Measurements from ENCODE around the gene ERICH4. TPM values are rescaled to one million over a fixed set of nuclear protein-coding genes. Genes with fewer than 3 reads are reported as not detected.

Gene ERICH4
- total and polyA plus RNA-seq, 2 of the 8 experiments (the other 6 are each of a cell fraction or from before 2014, with no cell fraction given), result not detected

DNA sequence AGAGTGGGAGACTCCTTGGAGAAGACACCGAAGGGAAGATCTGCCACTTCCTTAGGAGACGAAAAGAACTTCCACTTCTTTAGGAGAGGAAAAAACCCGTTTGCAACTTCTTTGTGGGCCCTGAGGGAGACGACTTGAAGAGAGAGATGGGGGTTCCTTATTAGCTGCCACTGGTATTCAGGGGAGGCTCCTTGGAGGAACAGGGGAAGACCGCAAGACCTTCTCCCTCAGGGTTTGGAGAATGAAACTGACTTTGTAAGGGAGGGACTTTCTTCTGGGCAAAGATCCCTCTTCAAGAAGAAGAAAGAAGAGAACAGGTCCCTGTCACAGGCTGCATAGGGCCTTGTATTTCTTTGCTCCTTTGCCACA is 44.9 kb upstream of the ERICH4 start:
- ChIA-PET POLR2A (ENCODE audit: partially characterized antibody) (interaction anchor here (0.5 to 2.0 kb wide), 5 partner anchors 10 to 42 kb away, joined by 3 to 10 read pairs (median 7); partner anchors contain the start of genes B3GNT8 and DMAC2), CTCF (ENCODE audit: partially characterized antibody) (interaction anchor here (1.2 kb wide), 1 partner anchor 45 kb away, joined by 3 read pairs; no protein-coding TSS in a partner anchor)
- Histone ChIP-seq H3K23ac (ENCODE audit: insufficient read length) (no peak overlapping the region), H3K27ac (ENCODE audit: low read depth, low read length) (peak overlapping the region; percentile 96), H3K4me3 (ENCODE audit: extremely low read depth in 1 of 4, insufficient read depth in 2 of 4, low read depth in 3 of 4, low read length in 4 of 4) (peak overlapping the region; percentile 85 to 99 (median 98)), H4K20me1 (replicated peaks in 1 of 2; ENCODE audit: control insufficient read depth in 1 of 2, insufficient read depth in 2 of 2, low read length in 2 of 2) (peaks cover 0 to under 1% of the 10 kb centered on the region in 2 experiments), H2BK20ac (ENCODE audit: low read length) (no peak overlapping the region), H3K4me2 (ENCODE audit: insufficient read depth in 1 of 2, low read depth in 2 of 2, low read length in 2 of 2) (peak overlapping the region; percentile 77 to 90), H2BK15ac (ENCODE audit: low read length) (no peak overlapping the region), H3K18ac (ENCODE audit: extremely low read depth, low read length) (no peak overlapping the region), H3K79me1 (ENCODE audit: low read depth, low read length) (peaks cover 10% of the 10 kb centered on the region; the same call in 1 of the 2 replicates), H3K79me2 (ENCODE audit: control insufficient read depth in 1 of 2, insufficient read depth in 2 of 2, low read length in 2 of 2) (peaks cover 0 to 33% of the 10 kb centered on the region in 2 experiments; a peak in 2 of 4 replicates), H4K5ac (ENCODE audit: insufficient read length, low read depth, low read length) (no peak overlapping the region), H3K56ac (replicated peaks; ENCODE audit: insufficient read length, low read depth, low read length) (no peak overlapping the region), H2AK5ac (ENCODE audit: low read depth, low read length) (no peak overlapping the region), H2BK5ac (ENCODE audit: low read depth, low read length) (peak overlapping the region; percentile 95; the same call in 1 of the 2 replicates), H3K4ac (replicated peaks; ENCODE audit: insufficient read length, low read depth, low read length) (no peak overlapping the region), H2BK12ac (ENCODE audit: low read depth, low read length) (no peak overlapping the region), H4K8ac (ENCODE audit: extremely low read depth, insufficient read depth, low read length) (no peak overlapping the region), H2AFZ (ENCODE audit: low read length) (peak overlapping the region; percentile 63), H3K27me3 (replicated peaks in 1 of 4; ENCODE audit: control insufficient read depth in 3 of 4, extremely low read depth in 1 of 4, insufficient read depth in 3 of 4, low read length in 3 of 4) (no peaks in the 10 kb centered on the region), H3K9ac (replicated peaks in 1 of 4; ENCODE audit: extremely low read depth in 1 of 4, low read depth in 3 of 4, low read length in 3 of 4) (peak overlapping the region; percentile 80 to 96 (median 86)), H3K9me3 (ENCODE audit: insufficient read depth in 2 of 2, low read depth in 1 of 2, low read length in 1 of 2) (no peaks in the 10 kb centered on the region), H3K14ac (ENCODE audit: insufficient read length) (no peak overlapping the region), H3K36me3 (ENCODE audit: control insufficient read depth in 2 of 4, insufficient read depth in 4 of 4, low read length in 3 of 4) (no peaks in the 10 kb centered on the region), H3K4me1 (replicated peaks in 1 of 4; ENCODE audit: control insufficient read depth in 3 of 4, insufficient read depth in 4 of 4, low read length in 3 of 4) (peaks cover 0 to 5% (median 0%) of the 10 kb centered on the region in 4 experiments; a peak in 5 of 7 replicates), H2BK120ac (replicated peaks; ENCODE audit: low read depth, low read length) (no peak overlapping the region), H3K23me2 (ENCODE audit: low read depth, low read length) (peaks cover 4% of the 10 kb centered on the region), H4K91ac (replicated peaks; ENCODE audit: insufficient read length, low read length) (no peak overlapping the region)
- TF ChIP-seq SUZ12 (IDR thresholded peaks at IDR 0.05; ENCODE audit: low read length) (no peak), CEBPB (IDR thresholded peaks at IDR 0.05; ENCODE audit: low read depth, low read length) (no peak), TCF12 (IDR thresholded peaks at IDR 0.05; ENCODE audit: low read depth, low read length) (no peak), TAF7 (optimal IDR thresholded peaks at IDR 0.05; ENCODE audit: borderline replicate concordance, low read depth, low read length) (no peak), NANOG (IDR thresholded peaks at IDR 0.05; ENCODE audit: insufficient read depth, low read depth, low read length, poor library complexity, severe bottlenecking) (no peak), PHF8 (conservative IDR thresholded peaks at IDR 0.05; ENCODE audit: low read depth, low read length) (no peak), POLR2A (IDR thresholded peaks at IDR 0.05; ENCODE audit: control extremely low read depth in 1 of 2, low read depth in 2 of 2, low read length in 2 of 2) (no peak), ASH2L (IDR thresholded peaks at IDR 0.05; ENCODE audit: low read length) (no peak), MAFK (IDR thresholded peaks at IDR 0.05; ENCODE audit: low read depth, low read length) (no peak)
- TF ChIP-seq, protein P1, sequence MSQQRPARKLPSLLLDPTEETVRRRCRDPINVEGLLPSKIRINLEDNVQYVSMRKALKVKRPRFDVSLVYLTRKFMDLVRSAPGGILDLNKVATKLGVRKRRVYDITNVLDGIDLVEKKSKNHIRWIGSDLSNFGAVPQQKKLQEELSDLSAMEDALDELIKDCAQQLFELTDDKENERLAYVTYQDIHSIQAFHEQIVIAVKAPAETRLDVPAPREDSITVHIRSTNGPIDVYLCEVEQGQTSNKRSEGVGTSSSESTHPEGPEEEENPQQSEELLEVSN (IDR thresholded peaks at IDR 0.05), result no peak
- 3% methylated on average over 5 of the region's 5 CpGs; no CpG with 5 or more reads in 1 of the 2 experiments for WGBS, 2 experiments (ENCODE audit: extremely low coverage in 1 of 2, insufficient coverage in 1 of 2, insufficient read length in 1 of 2, insufficient replicate concordance in 2 of 2, low coverage in 1 of 2, low lambda C conversion rate in 2 of 2, missing lambda C conversion rate in 1 of 2)
- DNase-seq (ENCODE audit: low read depth in 1 of 2, low spot score in 2 of 2), result no peak
- no peak for FAIRE-seq
